Smooth muscle cell (in vitro differentiated cells): ENCODE measurements around the gene LEKR1. TPM values are rescaled to one million over a fixed set of nuclear protein-coding genes. Genes with fewer than 3 reads are reported as not detected.

Source experiments
- DNase-seq: peaks from one replicate; lab custom pipeline; 2025; ENCODE audit not compliant: unreplicated experiment; lab: John Stamatoyannopoulos, UW
- H2AFZ ChIP-seq: fragments of 200-600 bp; sonication (generic); 2 replicates; pipeline ENCODE4 v1.6.0; 2016; ENCODE audit warnings: antibody characterized with exemption, low read depth, mild to moderate bottlenecking
- H3F3A ChIP-seq: fragments of 200-600 bp; sonication (generic); 2 replicates; pipeline ENCODE4 v1.6.0; 2017; ENCODE audit warnings: antibody characterized with exemption, low read depth
- H3K27ac ChIP-seq: fragments of 200-600 bp; sonication (generic); 2 replicates; pipeline ENCODE4 v1.5.1; 2016; ENCODE audit warnings: low read depth, mild to moderate bottlenecking
- H3K27me3 ChIP-seq: fragments of 200-600 bp; sonication (generic); 2 replicates; pipeline ENCODE4 v1.6.1; 2016; ENCODE audit warnings: low read depth, mild to moderate bottlenecking
- H3K36me3 ChIP-seq: fragments of 200-600 bp; sonication (generic); 2 replicates; pipeline ENCODE4 v1.5.1; 2016; ENCODE audit warnings: low read depth
- H3K4me1 ChIP-seq: fragments of 200-600 bp; sonication (generic); 2 replicates; pipeline ENCODE4 v1.5.1; 2016; ENCODE audit warnings: low read depth
- H3K4me2 ChIP-seq: fragments of 200-600 bp; sonication (generic); 2 replicates; pipeline ENCODE4 v1.6.0; 2016; ENCODE audit warnings: mild to moderate bottlenecking
- H3K4me3 ChIP-seq: fragments of 200-600 bp; sonication (generic); 2 replicates; pipeline ENCODE4 v1.5.1; 2016; ENCODE audit warnings: mild to moderate bottlenecking
- H3K79me2 ChIP-seq: fragments of 200-600 bp; sonication (generic); 2 replicates; pipeline ENCODE4 v1.6.0; 2016; ENCODE audit warnings: low read depth, mild to moderate bottlenecking
- H3K9ac ChIP-seq: fragments of 200-600 bp; sonication (generic); 2 replicates; pipeline ENCODE4 v1.6.0; 2016; ENCODE audit warnings: low read depth
- H3K9me3 ChIP-seq: fragments of 200-600 bp; sonication (generic); replicated peaks from 2 replicates; pipeline ENCODE4 v1.5.1; 2016; ENCODE audit warnings: low read depth
- H4K20me1 ChIP-seq: fragments of 200-600 bp; sonication (generic); 2 replicates; pipeline ENCODE4 v1.6.0; 2016; ENCODE audit warnings: low read depth
- CTCF ChIP-seq: fragments of 200-600 bp; sonication (generic); IDR thresholded peaks from 2 replicates; pipeline ENCODE4 v1.5.1; 2017; ENCODE audit warnings: borderline replicate concordance, mild to moderate bottlenecking, antibody characterized with exemption; ENCODE audit not compliant: insufficient read depth, poor library complexity, severe bottlenecking
- WGBS: methylation state at CpG from one replicate; pipeline ENCODE4 v1.1.7; 2016; ENCODE audit warnings: low lambda C conversion rate; 5-methylcytosine and 5-hydroxymethylcytosine counted together
- polyA plus RNA-seq: library from polyadenylated mRNA; unstranded; fragments of >200 nt; fragmentation: Nextera tagmentation; extraction: Ambion mirVana; gene quantifications from 2 replicates; pipeline ENCODE4 v1.2.1, GENCODE V29; 2016
- total RNA-seq: library from RNA; depleted of rRNA; stranded (reverse); fragments of >200 nt; gene quantifications from 2 replicates; pipeline ENCODE4 v1.2.3, GENCODE V29; 2014

LEKR1 gene
- total and polyA plus RNA-seq, 2 experiments from 2014 or later = 1.3 to 2.3 TPM

GRCh38 chr3:156938724-156939123 lies 112.6 kb downstream of the LEKR1 start:
- H4K20me1 ChIP-seq = no peaks in the 10 kb centered on the region
- H3K9ac ChIP-seq = no peak overlapping the region
- H2AFZ ChIP-seq = no peak overlapping the region
- no peaks in the 10 kb centered on the region for H3K4me1 ChIP-seq
- H3K79me2 ChIP-seq = no peaks in the 10 kb centered on the region
- 98% methylated on average over 2 of the region's 2 CpGs for WGBS
- no peaks in the 10 kb centered on the region for H3K9me3 ChIP-seq
- no peak overlapping the region for H3K4me2 ChIP-seq
- H3K27ac ChIP-seq = no peak overlapping the region
- H3F3A ChIP-seq = no peaks in the 10 kb centered on the region
- no peaks in the 10 kb centered on the region for H3K36me3 ChIP-seq
- no peak overlapping the region for H3K4me3 ChIP-seq
- DNase-seq = no peak
- no peak for TF ChIP-seq CTCF
- no peaks in the 10 kb centered on the region for H3K27me3 ChIP-seq

- Histone ChIP-seq H3F3A (no peaks in the 10 kb centered on the region), H3K79me2 (no peaks in the 10 kb centered on the region), H3K4me1 (no peaks in the 10 kb centered on the region), H3K36me3 (no peaks in the 10 kb centered on the region), H3K27me3 (no peaks in the 10 kb centered on the region), H2AFZ (no peak overlapping the region), H3K9me3 (no peaks in the 10 kb centered on the region), H3K9ac (no peak overlapping the region), H3K27ac (no peak overlapping the region), H4K20me1 (no peaks in the 10 kb centered on the region), H3K4me3 (no peak overlapping the region), H3K4me2 (no peak overlapping the region)
- 89% methylated on average over 1 of the region's 1 CpG for WGBS
- TF ChIP-seq CTCF = no peak
- DNase-seq = no peak
Observed at GRCh38 chr3:156939315-156939714, 113.2 kb downstream of the LEKR1 start.

GRCh38 chr3:156941311-156941710 lies 115.2 kb downstream of the LEKR1 start:
- no peak overlapping the region for H3K4me2 ChIP-seq
- no peaks in the 10 kb centered on the region for H3K36me3 ChIP-seq
- no peak overlapping the region for H3K9ac ChIP-seq
- H3F3A ChIP-seq = no peaks in the 10 kb centered on the region
- TF ChIP-seq CTCF = no peak
- WGBS = 91% methylated on average over 4 of the region's 4 CpGs
- no peaks in the 10 kb centered on the region for H3K4me1 ChIP-seq
- H4K20me1 ChIP-seq = no peaks in the 10 kb centered on the region
- no peaks in the 10 kb centered on the region for H3K9me3 ChIP-seq
- no peak overlapping the region for H3K4me3 ChIP-seq
- H3K27me3 ChIP-seq = no peaks in the 10 kb centered on the region
- no peak overlapping the region for H3K27ac ChIP-seq
- no peak for DNase-seq
- no peaks in the 10 kb centered on the region for H3K79me2 ChIP-seq
- no peak overlapping the region for H2AFZ ChIP-seq

GRCh38 chr3:156948402-156949210 lies 122.5 kb downstream of the LEKR1 start:
- Histone ChIP-seq H3K27me3 (no peaks in the 10 kb centered on the region), H3K4me2 (no peak overlapping the region), H3K27ac (no peak overlapping the region), H4K20me1 (no peaks in the 10 kb centered on the region), H3K4me3 (no peak overlapping the region), H3K4me1 (no peaks in the 10 kb centered on the region), H3F3A (no peaks in the 10 kb centered on the region), H3K36me3 (no peaks in the 10 kb centered on the region), H3K79me2 (no peaks in the 10 kb centered on the region), H2AFZ (no peak overlapping the region), H3K9me3 (no peaks in the 10 kb centered on the region), H3K9ac (no peak overlapping the region)
- 81% methylated on average over 2 of the region's 2 CpGs for WGBS
- DNase-seq = no peak
- no peak for TF ChIP-seq CTCF
